ENCODE data around the gene RBMY1D.
"Not testable (repeated sequence)": the region's sequence is repeated elsewhere in the genome, so short reads cannot be mapped to it uniquely, and the experiment has no call there.

Gene RBMY1D

GRCh38 chrY:21894426-21894825 lies at the start of gene RBMY1D:
Gene RBMY1D, minus strand, starts transcription at chrY:21894526. Its CDS starts 2,013 bp downstream, at chrY:21892513.
- in situ Hi-C loops (cut with HindIII; ENCODE audit: low sequenced_read_pairs), result not testable (repeated sequence)

GRCh38 chrY:21917932-21918331 lies 23.6 kb upstream of the RBMY1D start, which contains the start of gene RBMY1E:
Gene RBMY1E, minus strand, starts transcription at chrY:21918032. Its CDS starts 1,978 bp downstream, at chrY:21916054.
- in situ Hi-C loops (cut with HindIII; ENCODE audit: low sequenced_read_pairs), result not testable (repeated sequence)

GRCh38 chrY:21869407-21870076 lies 24.8 kb downstream of the RBMY1D start:
- in situ Hi-C loops (cut with HindIII; ENCODE audit: low sequenced_read_pairs), result not testable (repeated sequence)

GRCh38 chrY:21845481-21845880 lies 48.8 kb downstream of the RBMY1D start:
- in situ Hi-C loops (cut with HindIII; ENCODE audit: low sequenced_read_pairs), result no loop called here

- in situ Hi-C loops (cut with HindIII; ENCODE audit: low sequenced_read_pairs), result no loop called here
Measured at GRCh38 chrY:21842090-21842489, 52.2 kb downstream of the RBMY1D start.

- in situ Hi-C loops (cut with HindIII; ENCODE audit: low sequenced_read_pairs), result no loop called here
Measured at GRCh38 chrY:21839489-21839888, 54.8 kb downstream of the RBMY1D start.

- in situ Hi-C loops (cut with HindIII; ENCODE audit: low sequenced_read_pairs), result no loop called here
Measured at GRCh38 chrY:21836343-21836742, 58.0 kb downstream of the RBMY1D start.

- in situ Hi-C loops (cut with HindIII; ENCODE audit: low sequenced_read_pairs), result no loop called here
Measured at GRCh38 chrY:21835052-21835451, 59.3 kb downstream of the RBMY1D start.
